PC-3 (cell line): ENCODE data around the gene COL15A1.

ENCODE experiments used
- CTCF ChIP-seq: fragments of 300-600 bp; sonication (generic); conservative IDR thresholded peaks from 2 replicates; pipeline ENCODE4 v1.5.1; 2017; ENCODE audit warnings: antibody characterized with exemption, low read depth, mild to moderate bottlenecking, low read length
- EZH2 ChIP-seq: fragments of 300-600 bp; sonication (generic); IDR thresholded peaks from one replicate; pipeline ENCODE4 v1.6.1; 2017; ENCODE audit warnings: antibody characterized with exemption, mild to moderate bottlenecking, low read length; ENCODE audit not compliant: unreplicated experiment
- EZH2phosphoT487 ChIP-seq: fragments of 300-600 bp; sonication (generic); IDR thresholded peaks from 2 replicates; pipeline ENCODE4 v1.6.1; 2018; ENCODE audit warnings: mild to moderate bottlenecking, antibody characterized with exemption, low read length, borderline replicate concordance

GRCh38 chr9:99106044-99106375, 162.3 kb downstream of the COL15A1 start:
- TF ChIP-seq EZH2 (no peak), CTCF (no peak), EZH2phosphoT487 (no peak)
